ENCODE data around the gene MTAP. TPM values are rescaled to one million over a fixed set of nuclear protein-coding genes. Genes with fewer than 3 reads are reported as not detected.
A peak's percentile ranks its signal among the peaks of the same experiment; 100 is the strongest.

MTAP gene
- total and polyA plus RNA-seq, 2 experiments from 2014 or later = 29.8 to 44.8 TPM

GRCh38 chr9:21967169-21967568, 164.7 kb downstream of the MTAP start:
- no peaks in the 10 kb centered on the region for H4K20me1 ChIP-seq (ENCODE audit: insufficient read depth)
- H3K4me3 ChIP-seq = no peak overlapping the region
- H3K36me3 ChIP-seq (ENCODE audit: low read depth) = no peaks in the 10 kb centered on the region
- H3K9me3 ChIP-seq (ENCODE audit: low read depth) = peaks cover 3% of the 10 kb centered on the region
- no peaks in the 10 kb centered on the region for H3K9me2 ChIP-seq (ENCODE audit: insufficient read depth)
- DNase-seq = no peak
- H3K79me2 ChIP-seq (ENCODE audit: insufficient read depth) = no peaks in the 10 kb centered on the region
- in situ Hi-C loops (cut with MboI) = no loop called here
- H3K9ac ChIP-seq = no peak overlapping the region
- WGBS, 2 experiments (ENCODE audit: low coverage in 1 of 2, low lambda C conversion rate in 2 of 2, missing lambda C conversion rate in 2 of 2) = 53 to 58% methylated on average over 19 of the region's 19 CpGs
- TF ChIP-seq EZH2phosphoT487 (IDR thresholded peaks at IDR 0.05; ENCODE audit: insufficient read depth, low read depth) = no peak
- TF ChIP-seq EZH2 (IDR thresholded peaks at IDR 0.05; ENCODE audit: insufficient read depth, poor library complexity, severe bottlenecking) = no peak
- H2AFZ ChIP-seq = no peak overlapping the region
- H3K4me2 ChIP-seq (ENCODE audit: unreplicated experiment) = no peak overlapping the region
- H3K27me3 ChIP-seq (replicated peaks; ENCODE audit: insufficient read depth) = peaks cover 37% of the 10 kb centered on the region
- H3K4me1 ChIP-seq (ENCODE audit: insufficient read depth) = no peaks in the 10 kb centered on the region; the same call in 1 of the 2 replicates
- H3K27ac ChIP-seq = no peak overlapping the region
- peaks cover 9% of the 10 kb centered on the region; the same call in 1 of the 2 replicates for H3F3A ChIP-seq (ENCODE audit: insufficient read depth)

GRCh38 chr9:21967702-21968101, 165.3 kb downstream of the MTAP start:
- WGBS, 2 experiments (ENCODE audit: low coverage in 1 of 2, low lambda C conversion rate in 2 of 2, missing lambda C conversion rate in 2 of 2) = 61% methylated on average over 10 of the region's 10 CpGs
- no peak overlapping the region for H3K27ac ChIP-seq
- H2AFZ ChIP-seq = no peak overlapping the region
- DNase-seq = no peak
- TF ChIP-seq EZH2phosphoT487 (IDR thresholded peaks at IDR 0.05; ENCODE audit: insufficient read depth, low read depth) = no peak
- no peak for TF ChIP-seq EZH2 (IDR thresholded peaks at IDR 0.05; ENCODE audit: insufficient read depth, poor library complexity, severe bottlenecking)
- no peaks in the 10 kb centered on the region; the same call in 1 of the 2 replicates for H3K4me1 ChIP-seq (ENCODE audit: insufficient read depth)
- H3F3A ChIP-seq (ENCODE audit: insufficient read depth) = peaks cover 10% of the 10 kb centered on the region; the same call in 1 of the 2 replicates
- H3K9me3 ChIP-seq (ENCODE audit: low read depth) = peaks cover 3% of the 10 kb centered on the region
- no peaks in the 10 kb centered on the region for H3K36me3 ChIP-seq (ENCODE audit: low read depth)
- peaks cover 43% of the 10 kb centered on the region for H3K27me3 ChIP-seq (replicated peaks; ENCODE audit: insufficient read depth)
- no peak overlapping the region for H3K9ac ChIP-seq
- H3K4me2 ChIP-seq (ENCODE audit: unreplicated experiment) = no peak overlapping the region
- no peak overlapping the region for H3K4me3 ChIP-seq
- no peaks in the 10 kb centered on the region for H4K20me1 ChIP-seq (ENCODE audit: insufficient read depth)
- in situ Hi-C loops (cut with MboI) = no loop called here
- H3K79me2 ChIP-seq (ENCODE audit: insufficient read depth) = no peaks in the 10 kb centered on the region
- H3K9me2 ChIP-seq (ENCODE audit: insufficient read depth) = no peaks in the 10 kb centered on the region

GRCh38 chr9:21968331-21969010, 166.0 kb downstream of the MTAP start:
- Histone ChIP-seq H3K4me2 (ENCODE audit: unreplicated experiment) (peak overlapping the region; percentile 13), H3K9me3 (ENCODE audit: low read depth) (peaks cover under 1% of the 10 kb centered on the region), H3K9me2 (ENCODE audit: insufficient read depth) (no peaks in the 10 kb centered on the region), H3K79me2 (ENCODE audit: insufficient read depth) (no peaks in the 10 kb centered on the region), H2AFZ (no peak overlapping the region), H3F3A (ENCODE audit: insufficient read depth) (peaks cover 12% of the 10 kb centered on the region; the same call in 1 of the 2 replicates), H4K20me1 (ENCODE audit: insufficient read depth) (no peaks in the 10 kb centered on the region), H3K9ac (no peak overlapping the region), H3K36me3 (ENCODE audit: low read depth) (no peaks in the 10 kb centered on the region), H3K4me3 (peak overlapping the region; percentile 26; the same call in 1 of the 2 replicates), H3K27me3 (replicated peaks; ENCODE audit: insufficient read depth) (peaks cover 49% of the 10 kb centered on the region), H3K4me1 (ENCODE audit: insufficient read depth) (no peaks in the 10 kb centered on the region; the same call in none of the 2 replicates), H3K27ac (no peak overlapping the region)
- in situ Hi-C loops (cut with MboI) = no loop called here
- no peak for TF ChIP-seq EZH2phosphoT487 (IDR thresholded peaks at IDR 0.05; ENCODE audit: insufficient read depth, low read depth)
- no peak for TF ChIP-seq EZH2 (IDR thresholded peaks at IDR 0.05; ENCODE audit: insufficient read depth, poor library complexity, severe bottlenecking)
- 24 to 31% methylated on average over 41 of the region's 41 CpGs for WGBS, 2 experiments (ENCODE audit: low coverage in 1 of 2, low lambda C conversion rate in 2 of 2, missing lambda C conversion rate in 2 of 2)
- DNase-seq = peak; percentile 42

- TF ChIP-seq EZH2phosphoT487 (IDR thresholded peaks at IDR 0.05; ENCODE audit: insufficient read depth, low read depth) (no peak), EZH2 (IDR thresholded peaks at IDR 0.05; ENCODE audit: insufficient read depth, poor library complexity, severe bottlenecking) (no peak)
- no peaks in the 10 kb centered on the region for H3K36me3 ChIP-seq (ENCODE audit: low read depth)
- no peak overlapping the region; the same call in 1 of the 2 replicates for H3K4me3 ChIP-seq
- H3K27ac ChIP-seq = no peak overlapping the region
- no peak overlapping the region for H3K9ac ChIP-seq
- H3K4me1 ChIP-seq (ENCODE audit: insufficient read depth) = no peaks in the 10 kb centered on the region; the same call in none of the 2 replicates
- peaks cover 57% of the 10 kb centered on the region for H3K27me3 ChIP-seq (replicated peaks; ENCODE audit: insufficient read depth)
- peaks cover 11% of the 10 kb centered on the region; the same call in 1 of the 2 replicates for H3F3A ChIP-seq (ENCODE audit: insufficient read depth)
- 31 to 35% methylated on average over 23 to 28 of the region's 28 CpGs for WGBS, 2 experiments (ENCODE audit: low coverage in 1 of 2, low lambda C conversion rate in 2 of 2, missing lambda C conversion rate in 2 of 2)
- H3K9me2 ChIP-seq (ENCODE audit: insufficient read depth) = no peaks in the 10 kb centered on the region
- H3K9me3 ChIP-seq (ENCODE audit: low read depth) = no peaks in the 10 kb centered on the region
- no peak overlapping the region for H2AFZ ChIP-seq
- in situ Hi-C loops (cut with MboI) = no loop called here
- no peak overlapping the region for H3K4me2 ChIP-seq (ENCODE audit: unreplicated experiment)
- no peaks in the 10 kb centered on the region for H3K79me2 ChIP-seq (ENCODE audit: insufficient read depth)
- H4K20me1 ChIP-seq (ENCODE audit: insufficient read depth) = no peaks in the 10 kb centered on the region
- peak; percentile 2 for DNase-seq
Observed at GRCh38 chr9:21969011-21969940, 166.8 kb downstream of the MTAP start.
